ENCODE measurements around the gene PLIN1. TPM values are rescaled to one million over a fixed set of nuclear protein-coding genes. Genes with fewer than 3 reads are reported as not detected.

PLIN1 gene
- total RNA-seq, 1 donor from 2014 or later = 0.58 TPM

DNA sequence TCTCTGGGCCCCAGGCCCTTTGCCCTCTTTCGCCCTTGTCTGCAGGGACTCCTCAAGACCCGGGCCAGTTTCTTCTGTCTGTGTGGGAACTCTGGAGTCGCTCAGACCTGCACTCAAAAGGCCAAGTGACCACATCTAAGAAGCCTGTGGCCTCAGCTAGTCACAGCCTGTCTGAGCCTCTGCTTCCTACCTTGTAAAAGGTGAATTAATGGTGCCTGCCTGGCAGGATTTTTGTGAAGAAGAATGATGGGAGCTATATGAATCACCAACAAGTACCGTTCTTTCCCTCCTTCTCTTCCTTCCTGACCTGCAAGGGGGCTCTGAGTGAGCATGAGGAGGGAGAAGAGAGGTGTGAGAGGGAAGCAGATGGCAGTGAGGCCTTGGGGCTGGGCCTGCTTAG is 7.5 kb downstream of the PLIN1 start:
- no peak for DNase-seq (ENCODE audit: extremely low spot score, unreplicated experiment)
- H3K4me1 Mint-ChIP-seq (ENCODE audit: unreplicated experiment) = no peaks in the 10 kb centered on the region
- H3K4me3 Mint-ChIP-seq = no peak overlapping the region
- no peak overlapping the region for H3K27ac Mint-ChIP-seq
- no peaks in the 10 kb centered on the region for H3K36me3 Mint-ChIP-seq
- H3K27me3 Mint-ChIP-seq = peaks cover 13% of the 10 kb centered on the region
- TF ChIP-seq, protein P1, sequence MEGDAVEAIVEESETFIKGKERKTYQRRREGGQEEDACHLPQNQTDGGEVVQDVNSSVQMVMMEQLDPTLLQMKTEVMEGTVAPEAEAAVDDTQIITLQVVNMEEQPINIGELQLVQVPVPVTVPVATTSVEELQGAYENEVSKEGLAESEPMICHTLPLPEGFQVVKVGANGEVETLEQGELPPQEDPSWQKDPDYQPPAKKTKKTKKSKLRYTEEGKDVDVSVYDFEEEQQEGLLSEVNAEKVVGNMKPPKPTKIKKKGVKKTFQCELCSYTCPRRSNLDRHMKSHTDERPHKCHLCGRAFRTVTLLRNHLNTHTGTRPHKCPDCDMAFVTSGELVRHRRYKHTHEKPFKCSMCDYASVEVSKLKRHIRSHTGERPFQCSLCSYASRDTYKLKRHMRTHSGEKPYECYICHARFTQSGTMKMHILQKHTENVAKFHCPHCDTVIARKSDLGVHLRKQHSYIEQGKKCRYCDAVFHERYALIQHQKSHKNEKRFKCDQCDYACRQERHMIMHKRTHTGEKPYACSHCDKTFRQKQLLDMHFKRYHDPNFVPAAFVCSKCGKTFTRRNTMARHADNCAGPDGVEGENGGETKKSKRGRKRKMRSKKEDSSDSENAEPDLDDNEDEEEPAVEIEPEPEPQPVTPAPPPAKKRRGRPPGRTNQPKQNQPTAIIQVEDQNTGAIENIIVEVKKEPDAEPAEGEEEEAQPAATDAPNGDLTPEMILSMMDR (conservative IDR thresholded peaks at IDR 0.05) = no peak
- no peaks in the 10 kb centered on the region for H3K9me3 Mint-ChIP-seq

DNA sequence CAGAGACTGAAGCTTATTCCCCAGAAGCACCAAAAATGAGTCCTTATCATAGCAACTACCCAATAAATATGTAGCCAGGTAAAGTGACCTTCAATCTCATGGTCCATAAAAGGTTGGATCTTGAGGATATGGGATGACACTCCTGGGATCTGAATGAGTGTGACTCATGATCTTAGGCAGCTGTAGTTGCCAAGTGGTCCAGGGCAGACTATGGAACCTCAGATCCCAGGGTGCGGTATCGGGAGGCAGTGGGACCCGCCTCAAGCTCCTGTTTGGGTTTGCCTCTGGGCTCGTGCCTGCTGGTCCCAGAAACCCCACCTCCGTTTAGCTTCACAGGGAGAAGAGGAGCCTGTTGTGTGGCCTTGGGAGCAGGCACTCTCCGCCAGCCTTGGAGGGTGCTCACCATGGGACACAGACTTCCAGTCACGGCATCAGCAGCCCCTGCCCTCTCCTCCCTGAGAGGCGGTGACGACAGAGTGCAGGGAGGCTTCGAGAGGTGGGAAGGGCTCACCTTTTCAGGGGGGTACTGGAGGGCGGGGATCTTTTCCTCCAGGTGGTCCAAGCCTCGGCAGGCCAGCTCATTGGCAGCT is 8.1 kb downstream of the PLIN1 start:
- Mint-ChIP-seq H3K36me3 (no peaks in the 10 kb centered on the region), H3K27me3 (peaks cover 13% of the 10 kb centered on the region), H3K4me1 (ENCODE audit: unreplicated experiment) (no peaks in the 10 kb centered on the region), H3K4me3 (no peak overlapping the region), H3K27ac (no peak overlapping the region), H3K9me3 (no peaks in the 10 kb centered on the region)
- TF ChIP-seq, protein P1 (conservative IDR thresholded peaks at IDR 0.05) = no peak
- no peak for DNase-seq (ENCODE audit: extremely low spot score, unreplicated experiment)

DNA sequence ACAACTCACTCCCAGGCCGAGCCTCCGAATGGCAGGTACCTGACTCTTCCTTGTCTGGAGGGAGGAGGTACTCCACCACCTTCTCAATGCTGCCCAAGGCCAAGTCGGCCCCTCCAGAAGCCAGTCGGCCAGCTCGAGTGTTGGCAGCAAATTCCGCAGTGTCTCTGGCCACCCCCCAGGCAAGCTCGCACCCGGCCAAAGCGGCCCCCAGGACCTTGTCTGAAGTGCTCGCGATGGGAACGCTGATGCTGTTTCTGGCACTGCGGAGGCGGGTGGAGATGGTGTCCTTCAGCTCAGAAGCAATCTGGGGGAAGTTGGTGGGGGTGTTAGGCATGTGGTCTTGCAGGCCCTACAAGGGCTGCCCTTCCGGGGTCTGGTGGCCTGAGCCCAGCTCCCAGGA is 9.2 kb downstream of the PLIN1 start:
- TF ChIP-seq, protein P1 (conservative IDR thresholded peaks at IDR 0.05) = no peak
- H3K27me3 Mint-ChIP-seq = peaks cover 13% of the 10 kb centered on the region

DNA sequence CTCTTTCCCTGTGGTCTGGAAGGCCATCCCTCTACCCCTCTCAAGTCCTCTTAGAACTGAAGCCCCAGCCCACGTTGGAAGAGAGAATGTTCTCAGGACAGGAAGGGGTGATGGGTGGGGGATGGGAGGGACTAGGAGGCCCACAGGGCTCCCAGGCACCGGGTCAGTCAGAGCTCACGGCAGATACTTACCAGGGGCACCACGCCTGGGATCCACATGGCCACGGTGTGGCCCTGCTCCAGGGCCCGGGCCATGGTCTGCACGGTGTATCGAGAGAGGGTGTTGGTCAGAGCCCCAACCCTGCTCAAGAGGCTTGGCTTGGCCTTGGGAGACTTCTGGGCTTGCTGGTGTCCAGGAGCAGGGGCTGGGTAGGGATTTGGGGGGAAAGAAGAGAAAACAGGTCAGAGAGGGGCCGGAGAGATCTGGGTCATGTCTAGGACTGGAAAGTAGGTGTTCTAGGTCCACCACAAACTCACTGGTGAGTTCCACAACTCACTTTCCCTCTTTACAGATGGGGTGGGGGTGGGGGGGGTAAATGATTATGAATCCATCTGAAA is 9.8 kb downstream of the PLIN1 start:
- peaks cover 15% of the 10 kb centered on the region for H3K27me3 Mint-ChIP-seq
- TF ChIP-seq, protein P1 (conservative IDR thresholded peaks at IDR 0.05) = no peak

More for the DNA sequence above, 9.2 kb downstream of the PLIN1 start:
- Mint-ChIP-seq H3K36me3 (no peaks in the 10 kb centered on the region), H3K9me3 (no peaks in the 10 kb centered on the region), H3K4me1 (ENCODE audit: unreplicated experiment) (peaks cover 2% of the 10 kb centered on the region), H3K27ac (no peak overlapping the region), H3K4me3 (no peak overlapping the region)
- no peak for DNase-seq (ENCODE audit: extremely low spot score, unreplicated experiment)

DNA sequence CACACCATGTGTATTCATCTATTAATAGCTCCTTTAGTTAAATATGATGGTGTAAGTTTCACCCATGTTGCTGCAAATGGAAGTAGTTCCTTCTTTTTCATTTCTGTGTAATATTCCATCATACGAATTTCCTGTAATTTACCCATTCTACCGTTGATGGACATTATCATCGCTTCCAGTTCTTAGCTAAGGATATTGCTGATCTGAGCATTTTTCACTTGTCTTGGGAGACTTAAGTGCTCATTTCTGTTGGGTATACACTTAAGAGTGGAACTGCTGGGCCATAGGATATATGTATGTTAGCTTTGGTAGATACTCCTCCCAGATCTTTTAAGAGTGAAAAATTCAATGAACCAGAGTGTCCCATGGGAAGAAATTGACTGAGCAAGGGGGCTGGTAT is 11.0 kb downstream of the PLIN1 start:
- no peak for DNase-seq (ENCODE audit: extremely low spot score, unreplicated experiment)
- Mint-ChIP-seq H3K27ac (no peak overlapping the region), H3K4me3 (no peak overlapping the region), H3K27me3 (peaks cover 14% of the 10 kb centered on the region), H3K4me1 (ENCODE audit: unreplicated experiment) (peaks cover 4% of the 10 kb centered on the region), H3K36me3 (no peaks in the 10 kb centered on the region), H3K9me3 (no peaks in the 10 kb centered on the region)
- TF ChIP-seq, protein P1 (conservative IDR thresholded peaks at IDR 0.05) = no peak

More for the DNA sequence above, 9.8 kb downstream of the PLIN1 start:
- H3K4me3 Mint-ChIP-seq = no peak overlapping the region
- no peak for DNase-seq (ENCODE audit: extremely low spot score, unreplicated experiment)
- H3K4me1 Mint-ChIP-seq (ENCODE audit: unreplicated experiment) = peaks cover 4% of the 10 kb centered on the region
- no peak overlapping the region for H3K27ac Mint-ChIP-seq
- no peaks in the 10 kb centered on the region for H3K36me3 Mint-ChIP-seq
- H3K9me3 Mint-ChIP-seq = no peaks in the 10 kb centered on the region

Measured in type B pancreatic cell (in vitro differentiated cells).